Fibroblast of lung (primary cell): ENCODE data around the gene PTOV1.

ENCODE experiments used
- EZH2 ChIP-seq: IDR thresholded peaks from 2 replicates; pipeline ENCODE4 v1.5.1; 2012; ENCODE audit warnings: low read length, control low read depth, mild to moderate bottlenecking; ENCODE audit errors: missing control alignments
- TF ChIP-seq, protein P1 (sequence below), 2 donors: IDR thresholded peaks in 1 of 2; conservative IDR thresholded peaks in 1 of 2; 1 replicate in 1 of 2; 2 replicates in 1 of 2; pipeline ENCODE4 v1.5.1; 2011 to 2012; ENCODE audit warnings: low read length in 2 of 2, control low read depth in 1 of 2, inconsistent platforms in 1 of 2, low read depth in 1 of 2, mild to moderate bottlenecking in 1 of 2

DNA sequence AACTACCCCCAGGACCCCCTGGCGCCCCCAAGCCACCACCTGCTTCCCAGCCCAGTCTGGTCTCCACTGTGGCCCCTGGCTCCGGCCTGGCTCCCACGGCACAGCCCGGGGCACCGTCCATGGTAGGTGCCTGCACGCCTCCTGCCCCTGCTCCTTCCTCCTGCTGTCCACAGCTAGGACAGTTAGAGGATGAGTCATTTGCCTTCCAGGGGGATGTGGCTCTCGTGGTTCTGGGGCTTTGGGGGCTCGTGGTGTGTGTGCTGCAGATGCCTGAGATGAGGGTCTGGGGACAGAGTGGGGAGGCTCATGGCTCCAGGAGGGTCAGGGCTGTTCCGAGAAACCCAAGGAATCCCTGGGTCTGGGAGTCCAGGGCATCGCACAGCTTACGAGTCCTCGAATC, 20.2 kb upstream of the PTOV1 start:
- TF ChIP-seq, protein P1, sequence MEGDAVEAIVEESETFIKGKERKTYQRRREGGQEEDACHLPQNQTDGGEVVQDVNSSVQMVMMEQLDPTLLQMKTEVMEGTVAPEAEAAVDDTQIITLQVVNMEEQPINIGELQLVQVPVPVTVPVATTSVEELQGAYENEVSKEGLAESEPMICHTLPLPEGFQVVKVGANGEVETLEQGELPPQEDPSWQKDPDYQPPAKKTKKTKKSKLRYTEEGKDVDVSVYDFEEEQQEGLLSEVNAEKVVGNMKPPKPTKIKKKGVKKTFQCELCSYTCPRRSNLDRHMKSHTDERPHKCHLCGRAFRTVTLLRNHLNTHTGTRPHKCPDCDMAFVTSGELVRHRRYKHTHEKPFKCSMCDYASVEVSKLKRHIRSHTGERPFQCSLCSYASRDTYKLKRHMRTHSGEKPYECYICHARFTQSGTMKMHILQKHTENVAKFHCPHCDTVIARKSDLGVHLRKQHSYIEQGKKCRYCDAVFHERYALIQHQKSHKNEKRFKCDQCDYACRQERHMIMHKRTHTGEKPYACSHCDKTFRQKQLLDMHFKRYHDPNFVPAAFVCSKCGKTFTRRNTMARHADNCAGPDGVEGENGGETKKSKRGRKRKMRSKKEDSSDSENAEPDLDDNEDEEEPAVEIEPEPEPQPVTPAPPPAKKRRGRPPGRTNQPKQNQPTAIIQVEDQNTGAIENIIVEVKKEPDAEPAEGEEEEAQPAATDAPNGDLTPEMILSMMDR (conservative IDR thresholded peaks at IDR 0.05 in 1 of 2, IDR thresholded peaks at IDR 0.05 in 1 of 2; ENCODE audit: low read depth in 1 of 2, low read length in 2 of 2), result no peak
- no peak for TF ChIP-seq EZH2
